Mucosa of rectum (tissue), 2 donors: ENCODE measurements around the gene PAX9.

Source experiments
- H3K27ac ChIP-seq, 2 donors: one replicate each; pipeline ENCODE4 v1.7.0; 2013; ENCODE audit warnings: inconsistent platforms in 2 of 2, low read depth in 2 of 2, low read length in 2 of 2
- H3K27me3 ChIP-seq, 2 donors: one replicate each; pipeline ENCODE4 v1.7.0; 2013; ENCODE audit warnings: low read length in 2 of 2; ENCODE audit not compliant: control insufficient read depth in 2 of 2, insufficient read depth in 2 of 2
- H3K36me3 ChIP-seq, 2 donors: one replicate each; pipeline ENCODE4 v1.7.0; 2013; ENCODE audit warnings: low read length in 2 of 2; ENCODE audit not compliant: control insufficient read depth in 2 of 2, insufficient read depth in 2 of 2
- H3K4me1 ChIP-seq, 2 donors: one replicate each; pipeline ENCODE4 v1.7.0; 2013; ENCODE audit warnings: low read length in 2 of 2, mild to moderate bottlenecking in 1 of 2; ENCODE audit not compliant: control insufficient read depth in 2 of 2, insufficient read depth in 2 of 2
- H3K4me3 ChIP-seq, 2 donors: one replicate each; pipeline ENCODE4 v1.7.0; 2013; ENCODE audit warnings: low read length in 2 of 2
- H3K9ac ChIP-seq, 2 donors: one replicate each; pipeline ENCODE4 v1.7.0; 2013; ENCODE audit warnings: low read length in 2 of 2, low read depth in 1 of 2, mild to moderate bottlenecking in 1 of 2
- H3K9me3 ChIP-seq, 2 donors: one replicate each; pipeline ENCODE4 v1.7.0; 2013; ENCODE audit warnings: low read length in 2 of 2; ENCODE audit not compliant: control insufficient read depth in 2 of 2
- donor health status: healthy.
- donor health status: Normal muscosa, but diverticular disease.

PAX9 gene

GRCh38 chr14:36662258-36662542 lies 540 bp downstream of the PAX9 start:
- Histone ChIP-seq H3K9ac (no peak overlapping the region), H3K36me3 (no peaks in the 10 kb centered on the region), H3K4me3 (peak overlapping the region; percentile 9 to 37), H3K27me3 (peaks cover 73 to 88% of the 10 kb centered on the region in 2 donors), H3K9me3 (no peaks in the 10 kb centered on the region), H3K4me1 (peaks cover 26% of the 10 kb centered on the region in 2 donors), H3K27ac (no peak overlapping the region)

GRCh38 chr14:36662543-36663403 lies 1.1 kb downstream of the PAX9 start:
- H3K4me3 ChIP-seq: peak overlapping the region; percentile 9 to 44
- H3K9me3 ChIP-seq: no peaks in the 10 kb centered on the region
- H3K36me3 ChIP-seq: no peaks in the 10 kb centered on the region
- H3K9ac ChIP-seq: no peak overlapping the region
- no peak overlapping the region for H3K27ac ChIP-seq
- peaks cover 76 to 82% of the 10 kb centered on the region in 2 donors for H3K27me3 ChIP-seq
- H3K4me1 ChIP-seq: peaks cover 22 to 26% of the 10 kb centered on the region in 2 donors

GRCh38 chr14:36663404-36664321 lies 2.0 kb downstream of the PAX9 start:
- Histone ChIP-seq H3K36me3 (no peaks in the 10 kb centered on the region), H3K27me3 (peaks cover 73% of the 10 kb centered on the region in 2 donors), H3K9ac (no peak overlapping the region), H3K27ac (no peak overlapping the region), H3K9me3 (no peaks in the 10 kb centered on the region), H3K4me3 (no peak overlapping the region), H3K4me1 (peaks cover 22 to 26% of the 10 kb centered on the region in 2 donors)

GRCh38 chr14:36664322-36665193 lies 2.9 kb downstream of the PAX9 start:
- no peak overlapping the region for H3K9ac ChIP-seq
- H3K36me3 ChIP-seq: no peaks in the 10 kb centered on the region
- H3K4me1 ChIP-seq: peaks cover 22 to 26% of the 10 kb centered on the region in 2 donors
- H3K27me3 ChIP-seq: peaks cover 64 to 65% of the 10 kb centered on the region in 2 donors
- no peaks in the 10 kb centered on the region for H3K9me3 ChIP-seq
- no peak overlapping the region for H3K27ac ChIP-seq
- no peak overlapping the region for H3K4me3 ChIP-seq

GRCh38 chr14:36665887-36666415 lies 4.3 kb downstream of the PAX9 start:
- no peaks in the 10 kb centered on the region for H3K9me3 ChIP-seq
- peaks cover 50 to 53% of the 10 kb centered on the region in 2 donors for H3K27me3 ChIP-seq
- H3K27ac ChIP-seq: no peak overlapping the region
- H3K9ac ChIP-seq: no peak overlapping the region
- peaks cover 21 to 25% of the 10 kb centered on the region in 2 donors for H3K4me1 ChIP-seq
- no peaks in the 10 kb centered on the region for H3K36me3 ChIP-seq
- H3K4me3 ChIP-seq: no peak overlapping the region

GRCh38 chr14:36666416-36667206 lies 5.0 kb downstream of the PAX9 start:
- peaks cover 44 to 53% of the 10 kb centered on the region in 2 donors for H3K27me3 ChIP-seq
- H3K4me1 ChIP-seq: peaks cover 14 to 20% of the 10 kb centered on the region in 2 donors
- H3K9me3 ChIP-seq: no peaks in the 10 kb centered on the region
- H3K9ac ChIP-seq: no peak overlapping the region
- no peak overlapping the region for H3K27ac ChIP-seq
- H3K36me3 ChIP-seq: no peaks in the 10 kb centered on the region
- H3K4me3 ChIP-seq: no peak overlapping the region

GRCh38 chr14:36667679-36668078 lies 6.0 kb downstream of the PAX9 start:
- Histone ChIP-seq H3K36me3 (no peaks in the 10 kb centered on the region), H3K4me3 (no peak overlapping the region), H3K27ac (no peak overlapping the region), H3K4me1 (peaks cover 9 to 13% of the 10 kb centered on the region in 2 donors), H3K9ac (no peak overlapping the region), H3K9me3 (no peaks in the 10 kb centered on the region), H3K27me3 (peaks cover 37 to 45% of the 10 kb centered on the region in 2 donors)

GRCh38 chr14:36671149-36671548 lies 9.5 kb downstream of the PAX9 start:
- Histone ChIP-seq H3K4me3 (no peak overlapping the region), H3K9me3 (no peaks in the 10 kb centered on the region), H3K4me1 (no peaks in the 10 kb centered on the region), H3K9ac (no peak overlapping the region), H3K27me3 (peaks cover 10 to 21% of the 10 kb centered on the region in 2 donors), H3K27ac (no peak overlapping the region), H3K36me3 (no peaks in the 10 kb centered on the region)

GRCh38 chr14:36672095-36672494 lies 10.4 kb downstream of the PAX9 start:
- Histone ChIP-seq H3K27me3 (peaks cover 6 to 14% of the 10 kb centered on the region in 2 donors), H3K9ac (no peak overlapping the region), H3K9me3 (no peaks in the 10 kb centered on the region), H3K4me3 (no peak overlapping the region), H3K27ac (no peak overlapping the region), H3K36me3 (no peaks in the 10 kb centered on the region), H3K4me1 (no peaks in the 10 kb centered on the region)
